Heart left ventricle (tissue), 16 donors: ENCODE results near the gene SOHLH1. TPM values are rescaled to one million over a fixed set of nuclear protein-coding genes. Genes with fewer than 3 reads are reported as not detected.

Experiments
- ATAC-seq, 4 donors: fragments of 200-7000 bp; cut with Tn5 transposase; one replicate each; pipeline ENCODE4 v1.9.1; 2020 to 2022; ENCODE audit warnings: moderate library complexity in 4 of 4, mild to moderate bottlenecking in 3 of 4, moderate number of reproducible peaks in 1 of 4
- DNase-seq, 5 donors: peaks; one replicate each; pipeline ENCODE4 v3.0.0-alpha.2; 2020
- H3K27ac ChIP-seq, 12 donors: fragments of 200-600 bp; sonication (generic) in 4 of 12; one replicate each; pipeline versions ENCODE4 v1.5.0 to v1.8.0; 2016 to 2022; ENCODE audit warnings: mild to moderate bottlenecking in 2 of 12
- H3K27me3 ChIP-seq, 9 donors: fragments of 200-600 bp; sonication (generic) in 2 of 9; one replicate each; pipeline versions ENCODE4 v1.5.1 to v1.8.0; 2016 to 2022; ENCODE audit warnings: mild to moderate bottlenecking in 3 of 9
- H3K36me3 ChIP-seq, 9 donors: fragments of 200-600 bp; sonication (generic) in 2 of 9; one replicate each; pipeline versions ENCODE4 v1.5.0 to v1.8.0; 2018 to 2022; ENCODE audit warnings: mild to moderate bottlenecking in 2 of 9
- H3K4me1 ChIP-seq, 12 donors: fragments of 200-600 bp; sonication (generic) in 4 of 12; one replicate each; pipeline versions ENCODE4 v1.5.0 to v1.8.0; 2016 to 2022; ENCODE audit warnings: mild to moderate bottlenecking in 3 of 12
- H3K4me3 ChIP-seq, 12 donors: fragments of 200-600 bp; sonication (generic) in 4 of 12; one replicate each; pipeline versions ENCODE4 v1.5.0 to v1.8.0; 2017 to 2022; ENCODE audit warnings: mild to moderate bottlenecking in 9 of 12, moderate library complexity in 4 of 12
- H3K9me3 ChIP-seq, 12 donors: fragments of 200-600 bp; sonication (generic) in 4 of 12; one replicate each; pipeline versions ENCODE4 v1.5.0 to v1.8.0; 2016 to 2022; ENCODE audit warnings: mild to moderate bottlenecking in 1 of 12
- POLR2A ChIP-seq, 2 donors: fragments of 450-650 bp; IDR thresholded peaks; one replicate each; pipeline ENCODE4 v1.6.1; 2017; ENCODE audit warnings: antibody characterized with exemption in 2 of 2, mild to moderate bottlenecking in 2 of 2, moderate library complexity in 2 of 2
- WGBS, 4 donors: extraction: QIAGEN DNeasy Blood & Tissue Kit in 2 of 4; methylation state at CpG; one replicate each; pipeline versions ENCODE4 v1.1.5 to v1.1.7; 2013 to 2018; 5-methylcytosine and 5-hydroxymethylcytosine counted together
- intact Hi-C, 10 donors: fragments of 100-400 bp; cut with DNase I; formaldehyde crosslinking; loops; one replicate each; pipeline versions ENCODE4 v1.11.1 to v1.14.2; 2022
- polyA plus RNA-seq, 2 donors: library from polyadenylated mRNA; stranded (reverse); fragments of 200-250 nt; gene quantifications; one replicate each; pipeline ENCODE4 v1.2.3, GENCODE V29; 2013
- total RNA-seq, 9 donors: library from RNA; depleted of rRNA in 2 of 9; stranded (reverse); fragments of >200 nt in 2 of 9; fragmentation: NEBNext Ultra II Directional in 3 of 9; extraction: Animal tissue kit (Norgen Biotek cat#: 25700) in 3 of 9; gene quantifications; one replicate each; pipeline versions ENCODE4 v1.1.0 to v1.2.4, GENCODE V29; 2016 to 2023
- TF ChIP-seq, protein P1 (sequence below), 12 donors: fragments of 200-600 bp; sonication (generic) in 4 of 12; IDR thresholded peaks; one replicate each; pipeline versions ENCODE4 v1.5.0 to v1.8.0; 2018 to 2022; ENCODE audit warnings: antibody characterized with exemption in 12 of 12, mild to moderate bottlenecking in 5 of 12
- donor health status: ischemic (EF 13 %, LVEDD 7.1; RV severe dilation, severe dysfunction).
- donor health status: healthy with polysubstance abuse.
- donor health status: DM: no; HTN: yes; CAD: no.
- donor health status: DM: no; HTN: no; CAD: no.
- donor health status: ischemic (EF 25% LVEDD 6.9; RV normal size, moderate dysfunction).
- donor health status: ischemic (EF 25% LVEDD 5.7; RV mildly dilated, moderate dysfunction).
- donor health status: healthy.
- donor health status: DM: yes; HTN: yes; CAD: no.
- donor health status: ischemic (EF 35%, LVEDD 5.7; RV mildly dilated, moderate dysfunction).
- donor health status: nonischemic (EF 11% LVEDD 7.7; RV severe dilation, severe dysfunction).
- donor health status: DM: yes; HTN: yes; CAD: no.
- donor health status: PGD.
- donor health status: ischemic (EF 29% LVEDD 5.4; RV normal size, mild dysfunction).
- donor health status: nonischemic (EF 23%, LVEDD 6.1; RV moderate dilation, normal function).

SOHLH1 gene
- total and polyA plus RNA-seq, 11 donors = not detected

DNA sequence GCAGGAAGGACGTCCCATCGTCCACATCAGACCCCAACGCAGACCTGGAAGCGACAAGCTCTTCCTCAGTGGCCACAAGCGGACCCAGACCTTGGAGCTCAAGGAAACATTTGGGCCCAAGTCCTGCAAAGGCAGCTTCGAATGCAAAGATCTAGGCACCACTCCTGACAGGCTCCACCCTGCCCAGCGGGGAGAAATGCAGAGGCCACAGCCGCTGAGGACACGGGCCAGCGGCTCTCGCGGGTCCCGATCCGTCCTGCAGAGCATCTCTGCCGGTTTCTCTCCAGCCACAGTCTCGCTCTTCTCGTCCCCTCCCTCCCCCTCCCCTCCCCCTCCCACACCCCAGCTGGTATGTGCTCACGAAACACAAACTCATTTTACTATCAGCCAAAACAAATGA lies 4.9 kb downstream of the SOHLH1 start:
- H3K36me3 ChIP-seq = no peaks in the 10 kb centered on the region
- peaks cover 0 to 9% (median under 1%) of the 10 kb centered on the region in 9 donors for H3K27me3 ChIP-seq
- H3K4me1 ChIP-seq = no peaks in the 10 kb centered on the region
- no peak overlapping the region for H3K27ac ChIP-seq
- ATAC-seq (no peak), DNase-seq (no peak)
- no peak overlapping the region for H3K4me3 ChIP-seq
- no peaks in the 10 kb centered on the region for H3K9me3 ChIP-seq
- TF ChIP-seq POLR2A (IDR thresholded peaks at IDR 0.05) = no peak
- TF ChIP-seq, protein P1, sequence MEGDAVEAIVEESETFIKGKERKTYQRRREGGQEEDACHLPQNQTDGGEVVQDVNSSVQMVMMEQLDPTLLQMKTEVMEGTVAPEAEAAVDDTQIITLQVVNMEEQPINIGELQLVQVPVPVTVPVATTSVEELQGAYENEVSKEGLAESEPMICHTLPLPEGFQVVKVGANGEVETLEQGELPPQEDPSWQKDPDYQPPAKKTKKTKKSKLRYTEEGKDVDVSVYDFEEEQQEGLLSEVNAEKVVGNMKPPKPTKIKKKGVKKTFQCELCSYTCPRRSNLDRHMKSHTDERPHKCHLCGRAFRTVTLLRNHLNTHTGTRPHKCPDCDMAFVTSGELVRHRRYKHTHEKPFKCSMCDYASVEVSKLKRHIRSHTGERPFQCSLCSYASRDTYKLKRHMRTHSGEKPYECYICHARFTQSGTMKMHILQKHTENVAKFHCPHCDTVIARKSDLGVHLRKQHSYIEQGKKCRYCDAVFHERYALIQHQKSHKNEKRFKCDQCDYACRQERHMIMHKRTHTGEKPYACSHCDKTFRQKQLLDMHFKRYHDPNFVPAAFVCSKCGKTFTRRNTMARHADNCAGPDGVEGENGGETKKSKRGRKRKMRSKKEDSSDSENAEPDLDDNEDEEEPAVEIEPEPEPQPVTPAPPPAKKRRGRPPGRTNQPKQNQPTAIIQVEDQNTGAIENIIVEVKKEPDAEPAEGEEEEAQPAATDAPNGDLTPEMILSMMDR (IDR thresholded peaks at IDR 0.05) = no peak
- 52 to 62% (median 55%) methylated on average over 12 to 18 of the region's 18 CpGs for WGBS, 4 donors
- intact Hi-C loops = no loop called here

DNA sequence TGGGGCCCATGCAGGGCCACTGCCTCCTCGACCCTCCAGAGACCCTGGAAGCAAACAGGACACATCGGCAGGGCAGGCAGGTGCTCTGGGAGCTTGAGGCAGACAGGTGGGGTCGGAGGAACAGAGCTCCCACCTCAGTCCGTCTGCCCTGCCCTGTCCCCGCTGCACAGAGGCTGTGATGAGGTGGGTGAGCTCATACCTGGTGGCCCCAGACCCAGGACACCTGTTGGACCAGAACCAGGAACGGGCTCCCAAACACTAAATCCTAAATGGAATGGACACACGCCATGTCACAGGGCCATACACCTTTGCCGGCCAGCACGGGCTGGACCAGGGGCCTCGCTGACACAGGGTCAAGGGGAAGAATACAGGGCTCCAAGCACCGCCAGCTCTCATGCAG lies 5.5 kb downstream of the SOHLH1 start:
- Histone ChIP-seq H3K27me3 (peaks cover 0 to 9% (median 2%) of the 10 kb centered on the region in 9 donors), H3K9me3 (no peaks in the 10 kb centered on the region), H3K27ac (no peak overlapping the region), H3K4me1 (no peaks in the 10 kb centered on the region), H3K4me3 (no peak overlapping the region), H3K36me3 (no peaks in the 10 kb centered on the region)
- no peak for DNase-seq
- intact Hi-C loops = no loop called here
- 80 to 85% (median 81%) methylated on average over 6 to 11 of the region's 11 CpGs for whole genome bisulfite sequencing, 4 donors
- no peak for ATAC-seq
- TF ChIP-seq, protein P1 (IDR thresholded peaks at IDR 0.05) = no peak
- no peak for TF ChIP-seq POLR2A (IDR thresholded peaks at IDR 0.05)

DNA sequence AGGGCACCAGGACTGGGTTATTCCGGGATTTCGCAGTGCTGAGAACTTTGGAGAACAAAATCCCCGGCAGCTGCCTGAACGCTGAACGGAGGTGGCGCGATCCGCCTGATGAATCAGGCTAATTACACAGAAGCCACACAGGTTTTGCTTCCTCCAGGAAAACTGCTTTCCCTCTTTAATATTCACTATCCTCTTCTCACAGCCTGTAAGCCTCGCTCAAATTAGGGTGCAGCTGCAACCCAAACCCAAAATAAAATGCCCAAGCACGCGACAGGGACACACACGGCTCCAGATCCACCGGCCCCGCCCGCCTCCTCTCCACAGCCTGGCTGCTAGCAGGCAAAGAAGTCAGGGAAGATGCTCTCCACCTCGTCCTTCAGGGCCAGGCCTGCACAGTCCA lies 6.0 kb downstream of the SOHLH1 start:
- WGBS, 4 donors = 75 to 82% (median 79%) methylated on average over 14 to 16 of the region's 16 CpGs
- intact Hi-C loops = no loop called here
- Histone ChIP-seq H3K36me3 (no peaks in the 10 kb centered on the region), H3K27me3 (peaks cover 0 to 9% (median 2%) of the 10 kb centered on the region in 9 donors), H3K9me3 (no peaks in the 10 kb centered on the region), H3K4me1 (no peaks in the 10 kb centered on the region), H3K27ac (no peak overlapping the region), H3K4me3 (no peak overlapping the region)
- ATAC-seq (no peak), DNase-seq (no peak)
- no peak for TF ChIP-seq POLR2A (IDR thresholded peaks at IDR 0.05)
- TF ChIP-seq, protein P1 (IDR thresholded peaks at IDR 0.05) = no peak

DNA sequence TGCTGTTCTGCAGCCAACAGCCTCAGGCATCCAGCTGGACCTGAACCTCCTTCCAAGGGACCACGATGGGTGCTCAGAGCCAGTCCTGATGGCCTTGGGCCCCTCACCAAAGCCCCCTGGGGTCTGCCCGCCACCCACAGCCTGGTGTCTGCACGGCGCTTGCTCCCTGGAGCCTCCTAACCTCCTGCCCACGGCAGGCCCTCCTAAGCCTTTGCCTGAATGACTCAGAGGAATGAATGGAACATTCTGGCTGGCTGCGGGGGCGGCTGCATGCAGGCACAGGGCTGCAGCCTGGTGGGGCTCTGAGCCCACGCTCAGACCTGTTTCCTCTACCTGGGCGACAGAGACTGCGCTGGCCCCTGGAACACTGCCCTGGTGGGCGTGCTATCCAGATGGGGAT lies 6.9 kb downstream of the SOHLH1 start:
- DNase-seq = no peak
- Histone ChIP-seq H3K4me1 (no peaks in the 10 kb centered on the region), H3K4me3 (no peak overlapping the region), H3K9me3 (no peaks in the 10 kb centered on the region), H3K36me3 (no peaks in the 10 kb centered on the region), H3K27me3 (peaks cover 0 to 9% (median 4%) of the 10 kb centered on the region in 9 donors), H3K27ac (no peak overlapping the region)
- ATAC-seq = no peak
- TF ChIP-seq, protein P1 (IDR thresholded peaks at IDR 0.05) = no peak
- no peak for TF ChIP-seq POLR2A (IDR thresholded peaks at IDR 0.05)
- 77 to 88% (median 78%) methylated on average over 3 to 11 of the region's 11 CpGs for WGBS, 4 donors
- intact Hi-C loops = no loop called here
